ENCODE measurements around the gene CEP70. TPM values are rescaled to one million over a fixed set of nuclear protein-coding genes. Genes with fewer than 3 reads are reported as not detected.

CEP70 gene
- total and polyA plus RNA-seq, 2 of the 13 experiments (the other 11 are each of a cell fraction or from before 2014, with no cell fraction given), result 4.0 to 22.3 TPM

GRCh38 chr3:138594150-138594934, at the start of gene CEP70 (continued):
- TF ChIP-seq MED1 (CRISPR knock-in tag; IDR thresholded peaks at IDR 0.05), result peak; percentile 61
- TF ChIP-seq ZNF44 (CRISPR knock-in tag; IDR thresholded peaks at IDR 0.05), result no peak
- TF ChIP-seq SUZ12 (IDR thresholded peaks at IDR 0.05; ENCODE audit: low read depth, low read length), result no peak
- peak; percentile 89 for TF ChIP-seq RARA (CRISPR knock-in tag; IDR thresholded peaks at IDR 0.05)
- no peak for TF ChIP-seq ZNF512B (CRISPR knock-in tag; IDR thresholded peaks at IDR 0.05; ENCODE audit: borderline replicate concordance)
- TF ChIP-seq ZBTB34 (CRISPR knock-in tag; IDR thresholded peaks at IDR 0.05), result 0 out of 2 replicates have a peak, but pooled peaks have one; percentile 22
- TF ChIP-seq SRSF9 (IDR thresholded peaks at IDR 0.05; ENCODE audit: borderline replicate concordance, insufficient read depth, low read depth, low read length, poor library complexity, severe bottlenecking), result no peak
- peak; percentile 56; the same call in 1 of the 2 replicates for TF ChIP-seq MYC (CRISPR knock-in tag; IDR thresholded peaks at IDR 0.05; ENCODE audit: borderline replicate concordance)
- peak; percentile 61; the same call in 1 of the 2 replicates for TF ChIP-seq ZFP37 (CRISPR knock-in tag; IDR thresholded peaks at IDR 0.05; ENCODE audit: borderline replicate concordance)
- no peak for TF ChIP-seq ZHX2 (IDR thresholded peaks at IDR 0.05; ENCODE audit: low read depth)
- TF ChIP-seq ZHX2 (CRISPR knock-in tag; IDR thresholded peaks at IDR 0.05; ENCODE audit: borderline replicate concordance), result peak; percentile 53; the same call in 1 of the 2 replicates
- TF ChIP-seq YEATS4 (CRISPR knock-in tag; IDR thresholded peaks at IDR 0.05; ENCODE audit: borderline replicate concordance), result peak; percentile 88
- no peak for TF ChIP-seq NFATC3 (CRISPR knock-in tag; IDR thresholded peaks at IDR 0.05)
- 0 out of 2 replicates have a peak, but pooled peaks have one; percentile 55 for TF ChIP-seq RCOR2 (CRISPR knock-in tag; IDR thresholded peaks at IDR 0.05)
- TF ChIP-seq ZNF580 (CRISPR knock-in tag; IDR thresholded peaks at IDR 0.05; ENCODE audit: borderline replicate concordance, low read depth), result no peak
- 0 out of 2 replicates have a peak, but pooled peaks have one; percentile 60 for TF ChIP-seq TMF1 (CRISPR knock-in tag; IDR thresholded peaks at IDR 0.05; ENCODE audit: low read depth)
- TF ChIP-seq ZKSCAN8 (CRISPR knock-in tag; IDR thresholded peaks at IDR 0.05; ENCODE audit: borderline replicate concordance), result peak; percentile 48; the same call in 1 of the 2 replicates
- no peak for TF ChIP-seq ZNF274 (CRISPR knock-in tag; IDR thresholded peaks at IDR 0.05)
- TF ChIP-seq SIN3B (IDR thresholded peaks at IDR 0.05; ENCODE audit: low read length), result no peak
